Endodermal cell (in vitro differentiated cells): ENCODE data around the gene ZNF70. TPM values are rescaled to one million over a fixed set of nuclear protein-coding genes. Genes with fewer than 3 reads are reported as not detected.

ENCODE experiments used
- DNase-seq: peaks from one replicate; pipeline ENCODE4 v3.0.0-alpha.2; 2017
- H3K27ac ChIP-seq: 2 replicates; pipeline ENCODE4 v1.5.1; 2013; ENCODE audit warnings: mild to moderate bottlenecking, low read depth, low read length, moderate library complexity
- H3K27me3 ChIP-seq: 2 replicates; pipeline ENCODE4 v1.6.1; 2013; ENCODE audit warnings: mild to moderate bottlenecking, low read length, moderate library complexity; ENCODE audit not compliant: insufficient read depth, control insufficient read depth, poor library complexity, severe bottlenecking
- H3K36me3 ChIP-seq: 2 replicates; pipeline ENCODE4 v1.7.0; 2013; ENCODE audit warnings: mild to moderate bottlenecking, low read length, moderate library complexity; ENCODE audit not compliant: control insufficient read depth, insufficient read depth
- H3K4me1 ChIP-seq: one replicate; pipeline ENCODE4 v1.7.0; 2013; ENCODE audit warnings: low read length; ENCODE audit not compliant: control insufficient read depth, insufficient read depth
- H3K4me3 ChIP-seq: 2 replicates; pipeline ENCODE4 v1.5.1; 2013; ENCODE audit warnings: mild to moderate bottlenecking, low read length, moderate library complexity
- H3K9ac ChIP-seq: 2 replicates; pipeline ENCODE4 v1.6.1; 2013; ENCODE audit warnings: mild to moderate bottlenecking, low read length, moderate library complexity; ENCODE audit not compliant: poor library complexity, severe bottlenecking; ENCODE audit errors: extremely low read depth
- H3K9me3 ChIP-seq: 2 replicates; pipeline ENCODE4 v1.6.1; 2013; ENCODE audit warnings: mild to moderate bottlenecking, low read length, moderate library complexity; ENCODE audit not compliant: control insufficient read depth
- H3K27ac Mint-ChIP-seq: 2 replicates; pipeline ENCODE4 v1.8.0; 2020; ENCODE audit warnings: mixed read lengths
- H3K27me3 Mint-ChIP-seq: 2 replicates; pipeline ENCODE4 v1.8.0; 2021; ENCODE audit warnings: mild to moderate bottlenecking, mixed read lengths; ENCODE audit not compliant: insufficient read depth
- H3K36me3 Mint-ChIP-seq: 2 replicates; pipeline ENCODE4 v1.8.0; 2020; ENCODE audit warnings: low read depth, mixed read lengths
- H3K4me1 Mint-ChIP-seq: 2 replicates; pipeline ENCODE4 v1.8.0; 2020; ENCODE audit warnings: mixed read lengths
- H3K4me3 Mint-ChIP-seq: 2 replicates; pipeline ENCODE4 v1.8.0; 2020; ENCODE audit warnings: mild to moderate bottlenecking, moderate library complexity, mixed read lengths
- H3K9me3 Mint-ChIP-seq: 2 replicates; pipeline ENCODE4 v1.8.0; 2020; ENCODE audit warnings: mild to moderate bottlenecking, mixed read lengths
- WGBS, 2 experiments: methylation state at CpG; one replicate each; pipeline versions ENCODE4 v1.1.5 to v1.1.7; 2013; ENCODE audit warnings: missing lambda C conversion rate in 2 of 2, mixed read lengths in 1 of 2; ENCODE audit not compliant: insufficient coverage in 1 of 2, insufficient read length in 1 of 2; 5-methylcytosine and 5-hydroxymethylcytosine counted together
- total RNA-seq, 2 donors: library from RNA; stranded (reverse); fragmentation: NEBNext Ultra II Directional in 1 of 2; extraction: Animal tissue kit (Norgen Biotek cat#: 25700) in 1 of 2; gene quantifications; 2 replicates in 1 of 2; 3 replicates in 1 of 2; pipeline ENCODE4 v1.2.1, GENCODE V29; 2021
- TF ChIP-seq, protein P1 (sequence below): fragments of 200-600 bp; sonication (generic); conservative IDR thresholded peaks from 2 replicates; pipeline ENCODE4 v1.5.0; 2021; ENCODE audit warnings: antibody characterized with exemption, mild to moderate bottlenecking

ZNF70 gene
- total RNA-seq, 2 donors from 2014 or later, result 4.7 to 5.7 TPM

GRCh38 chr22:23786752-23787599 lies 36.1 kb upstream of the ZNF70 start, which contains the start of gene SMARCB1:
SMARCB1 (plus strand) TSS chr22:23786966; CDS start chr22:23787170, 204 bp downstream.
- H3K4me3 Mint-ChIP-seq, result peak within 1 kb of the TSS; percentile 79
- DNase-seq, result peak; percentile 95
- TF ChIP-seq, protein P1, sequence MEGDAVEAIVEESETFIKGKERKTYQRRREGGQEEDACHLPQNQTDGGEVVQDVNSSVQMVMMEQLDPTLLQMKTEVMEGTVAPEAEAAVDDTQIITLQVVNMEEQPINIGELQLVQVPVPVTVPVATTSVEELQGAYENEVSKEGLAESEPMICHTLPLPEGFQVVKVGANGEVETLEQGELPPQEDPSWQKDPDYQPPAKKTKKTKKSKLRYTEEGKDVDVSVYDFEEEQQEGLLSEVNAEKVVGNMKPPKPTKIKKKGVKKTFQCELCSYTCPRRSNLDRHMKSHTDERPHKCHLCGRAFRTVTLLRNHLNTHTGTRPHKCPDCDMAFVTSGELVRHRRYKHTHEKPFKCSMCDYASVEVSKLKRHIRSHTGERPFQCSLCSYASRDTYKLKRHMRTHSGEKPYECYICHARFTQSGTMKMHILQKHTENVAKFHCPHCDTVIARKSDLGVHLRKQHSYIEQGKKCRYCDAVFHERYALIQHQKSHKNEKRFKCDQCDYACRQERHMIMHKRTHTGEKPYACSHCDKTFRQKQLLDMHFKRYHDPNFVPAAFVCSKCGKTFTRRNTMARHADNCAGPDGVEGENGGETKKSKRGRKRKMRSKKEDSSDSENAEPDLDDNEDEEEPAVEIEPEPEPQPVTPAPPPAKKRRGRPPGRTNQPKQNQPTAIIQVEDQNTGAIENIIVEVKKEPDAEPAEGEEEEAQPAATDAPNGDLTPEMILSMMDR, result no peak
- Histone ChIP-seq H3K9me3 (no peaks in the 10 kb centered on the region), H3K4me1 (peaks cover 13% of the 10 kb centered on the region), H3K27me3 (no peaks in the 10 kb centered on the region), H3K27ac (peak within 1 kb of the TSS; percentile 99), H3K36me3 (peaks cover 8% of the 10 kb centered on the region), H3K9ac (peak within 1 kb of the TSS; percentile 98), H3K4me3 (peak within 1 kb of the TSS; percentile 94)
- H3K9me3 Mint-ChIP-seq, result no peaks in the 10 kb centered on the region
- peaks cover 7% of the 10 kb centered on the region for H3K36me3 Mint-ChIP-seq
- no peaks in the 10 kb centered on the region for H3K27me3 Mint-ChIP-seq
- peak within 1 kb of the TSS; percentile 92 for H3K27ac Mint-ChIP-seq
- H3K4me1 Mint-ChIP-seq, result peaks cover 29% of the 10 kb centered on the region
- 0% methylated on average over 13 to 97 of the region's 97 CpGs for WGBS, 2 experiments

- peak overlapping the region; percentile 94 for H3K4me3 ChIP-seq
- WGBS, 2 experiments, result 84 to 90% methylated on average over 3 to 9 of the region's 9 CpGs
- TF ChIP-seq, protein P1, result no peak
- no peaks in the 10 kb centered on the region for H3K9me3 Mint-ChIP-seq
- peaks cover 1% of the 10 kb centered on the region for H3K36me3 ChIP-seq
- H3K9ac ChIP-seq, result peak overlapping the region; percentile 98
- H3K9me3 ChIP-seq, result no peaks in the 10 kb centered on the region
- peaks cover 3% of the 10 kb centered on the region for H3K36me3 Mint-ChIP-seq
- H3K27me3 ChIP-seq, result no peaks in the 10 kb centered on the region
- DNase-seq, result no peak
- peaks cover 13% of the 10 kb centered on the region for H3K4me1 ChIP-seq
- peak overlapping the region; percentile 79 for H3K4me3 Mint-ChIP-seq
- H3K4me1 Mint-ChIP-seq, result peaks cover 29% of the 10 kb centered on the region
- peaks cover 2% of the 10 kb centered on the region for H3K27me3 Mint-ChIP-seq
- H3K27ac ChIP-seq, result peak overlapping the region; percentile 99
- peak overlapping the region; percentile 92 for H3K27ac Mint-ChIP-seq
These were observed 35.4 kb upstream of the ZNF70 start for GRCh38 chr22:23786261-23786710.

DNA sequence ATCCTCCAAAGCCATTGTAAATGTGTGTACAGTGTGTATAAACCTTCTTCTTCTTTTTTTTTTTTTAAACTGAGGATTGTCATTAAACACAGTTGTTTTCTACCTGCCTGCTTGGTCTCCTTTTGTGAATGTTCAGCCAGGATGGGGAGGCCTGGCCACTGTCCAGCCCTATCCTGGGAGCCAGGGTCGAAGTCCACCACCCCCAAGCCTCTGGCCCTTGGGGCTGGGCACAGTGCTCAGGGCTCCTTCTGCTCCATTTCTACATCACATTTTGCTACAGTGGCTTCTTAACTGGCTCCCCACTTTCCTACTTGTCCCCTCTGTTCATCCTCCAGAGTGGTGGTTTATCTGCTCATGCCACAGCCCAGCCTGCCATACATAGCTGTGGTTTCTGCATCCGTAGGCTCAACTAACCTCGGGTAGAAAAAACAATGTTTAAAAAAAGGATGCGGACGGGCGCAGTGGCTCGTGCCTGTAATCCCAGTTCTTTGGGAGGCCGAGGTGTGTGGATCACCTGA lies 33.4 kb upstream of the ZNF70 start:
- Mint-ChIP-seq H3K36me3 (no peaks in the 10 kb centered on the region), H3K4me1 (peaks cover 21% of the 10 kb centered on the region), H3K9me3 (no peaks in the 10 kb centered on the region), H3K27ac (no peak overlapping the region), H3K27me3 (peaks cover 3% of the 10 kb centered on the region), H3K4me3 (no peak overlapping the region)
- WGBS, 2 experiments, result 90 to 92% methylated on average over 8 of the region's 8 CpGs
- H3K27ac ChIP-seq, result no peak overlapping the region
- H3K4me1 ChIP-seq, result peaks cover 5% of the 10 kb centered on the region
- no peak overlapping the region for H3K4me3 ChIP-seq
- no peaks in the 10 kb centered on the region for H3K27me3 ChIP-seq
- TF ChIP-seq, protein P1, result no peak
- no peak for DNase-seq
- no peak overlapping the region for H3K9ac ChIP-seq
- H3K36me3 ChIP-seq, result no peaks in the 10 kb centered on the region
- H3K9me3 ChIP-seq, result no peaks in the 10 kb centered on the region
